ENCODE results near the gene SORCS3. TPM values are rescaled to one million over a fixed set of nuclear protein-coding genes. Genes with fewer than 3 reads are reported as not detected.
A peak's percentile ranks its signal among the peaks of the same experiment; 100 is the strongest.

SORCS3 gene
- total RNA-seq, 2 donors from 2014 or later = 0.68 TPM; not detected in 1

DNA sequence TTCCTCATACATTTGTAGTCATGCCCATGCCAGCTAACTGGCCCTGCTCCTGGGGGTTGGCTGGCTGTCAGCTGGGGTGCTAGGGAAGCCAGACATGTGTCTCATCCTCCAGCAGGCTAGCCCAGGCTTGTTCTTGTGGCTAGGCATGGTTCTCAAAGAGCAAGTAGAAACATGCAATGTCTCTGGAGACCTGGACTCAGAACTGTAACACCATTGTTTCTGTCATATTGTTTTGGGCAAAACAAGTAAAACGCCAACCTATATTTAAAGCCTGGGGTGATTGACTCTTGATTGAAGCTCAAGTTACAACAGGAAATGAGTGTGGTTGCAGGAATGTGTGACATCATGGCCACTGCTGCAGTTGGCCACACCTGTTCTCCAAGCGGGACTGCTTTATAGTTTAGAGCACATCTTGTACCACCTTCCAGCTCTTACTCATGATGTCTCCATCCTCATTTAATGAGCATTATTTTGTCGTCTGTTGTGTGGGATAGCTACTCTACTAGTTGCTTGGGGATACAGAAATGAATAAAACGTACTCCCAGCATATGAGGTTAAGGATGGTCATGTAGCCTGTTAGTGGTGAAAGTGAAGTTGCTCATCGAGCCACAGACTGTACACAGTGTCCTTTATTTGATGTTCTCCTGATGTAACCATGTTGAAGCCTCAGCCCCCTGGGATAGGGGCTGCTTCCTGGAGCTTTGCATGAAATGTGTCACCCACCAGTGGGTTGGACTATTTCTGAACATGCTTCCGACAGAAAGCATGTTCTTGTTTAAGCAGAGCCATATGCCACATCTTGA is 168.4 kb downstream of the SORCS3 start:
- H3K27ac ChIP-seq (ENCODE audit: low read depth, low read length) = no peak overlapping the region
- H3K4me1 ChIP-seq (ENCODE audit: control insufficient read depth, insufficient read depth, low read length) = no peaks in the 10 kb centered on the region
- no peak overlapping the region for H3K4me3 ChIP-seq (ENCODE audit: low read length)
- no peak overlapping the region for H3K4me3 Mint-ChIP-seq
- peak overlapping the region; percentile 82 for H3K27ac Mint-ChIP-seq
- H3K36me3 Mint-ChIP-seq (ENCODE audit: low read depth) = peaks cover 2% of the 10 kb centered on the region
- 73 to 100% methylated on average over 3 to 6 of the region's 6 CpGs for WGBS, 2 experiments (ENCODE audit: insufficient coverage in 1 of 2, insufficient read length in 1 of 2)
- TF ChIP-seq, protein P1, sequence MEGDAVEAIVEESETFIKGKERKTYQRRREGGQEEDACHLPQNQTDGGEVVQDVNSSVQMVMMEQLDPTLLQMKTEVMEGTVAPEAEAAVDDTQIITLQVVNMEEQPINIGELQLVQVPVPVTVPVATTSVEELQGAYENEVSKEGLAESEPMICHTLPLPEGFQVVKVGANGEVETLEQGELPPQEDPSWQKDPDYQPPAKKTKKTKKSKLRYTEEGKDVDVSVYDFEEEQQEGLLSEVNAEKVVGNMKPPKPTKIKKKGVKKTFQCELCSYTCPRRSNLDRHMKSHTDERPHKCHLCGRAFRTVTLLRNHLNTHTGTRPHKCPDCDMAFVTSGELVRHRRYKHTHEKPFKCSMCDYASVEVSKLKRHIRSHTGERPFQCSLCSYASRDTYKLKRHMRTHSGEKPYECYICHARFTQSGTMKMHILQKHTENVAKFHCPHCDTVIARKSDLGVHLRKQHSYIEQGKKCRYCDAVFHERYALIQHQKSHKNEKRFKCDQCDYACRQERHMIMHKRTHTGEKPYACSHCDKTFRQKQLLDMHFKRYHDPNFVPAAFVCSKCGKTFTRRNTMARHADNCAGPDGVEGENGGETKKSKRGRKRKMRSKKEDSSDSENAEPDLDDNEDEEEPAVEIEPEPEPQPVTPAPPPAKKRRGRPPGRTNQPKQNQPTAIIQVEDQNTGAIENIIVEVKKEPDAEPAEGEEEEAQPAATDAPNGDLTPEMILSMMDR (conservative IDR thresholded peaks at IDR 0.05) = no peak
- no peaks in the 10 kb centered on the region for H3K27me3 ChIP-seq (ENCODE audit: control insufficient read depth, insufficient read depth, low read length, poor library complexity, severe bottlenecking)
- no peak overlapping the region for H3K9ac ChIP-seq (ENCODE audit: extremely low read depth, low read length, poor library complexity, severe bottlenecking)
- no peaks in the 10 kb centered on the region for H3K9me3 ChIP-seq (ENCODE audit: control insufficient read depth, low read length)
- H3K9me3 Mint-ChIP-seq = no peaks in the 10 kb centered on the region
- peaks cover 4% of the 10 kb centered on the region for H3K27me3 Mint-ChIP-seq (ENCODE audit: insufficient read depth)
- no peaks in the 10 kb centered on the region for H3K36me3 ChIP-seq (ENCODE audit: control insufficient read depth, insufficient read depth, low read length)
- peak; percentile 69 for DNase-seq
- H3K4me1 Mint-ChIP-seq = peaks cover 6% of the 10 kb centered on the region

DNA sequence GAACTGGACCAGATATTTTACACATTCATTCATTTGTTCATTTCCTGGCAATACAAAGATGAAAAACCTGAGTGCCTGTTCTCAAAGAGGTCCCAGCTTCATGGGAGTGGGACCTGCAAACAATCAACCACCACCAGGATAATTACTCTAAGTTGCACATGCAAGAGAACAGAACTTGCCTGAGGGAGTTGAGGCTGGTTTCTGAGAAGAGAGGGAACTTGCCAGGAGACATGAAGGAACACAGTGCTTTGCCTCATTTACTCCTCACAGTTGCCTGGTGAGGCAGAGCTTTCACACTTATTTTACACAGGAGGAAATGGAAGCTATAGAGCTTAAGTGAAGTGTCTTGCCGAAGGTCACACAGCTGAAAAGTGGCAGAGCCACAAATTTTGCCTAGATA is 170.1 kb downstream of the SORCS3 start:
- Mint-ChIP-seq H3K27me3 (ENCODE audit: insufficient read depth) (no peaks in the 10 kb centered on the region), H3K9me3 (no peaks in the 10 kb centered on the region), H3K27ac (no peak overlapping the region), H3K36me3 (ENCODE audit: low read depth) (peaks cover 2% of the 10 kb centered on the region), H3K4me3 (no peak overlapping the region), H3K4me1 (peaks cover 9% of the 10 kb centered on the region)
- H3K9ac ChIP-seq (ENCODE audit: extremely low read depth, low read length, poor library complexity, severe bottlenecking) = no peak overlapping the region
- 84% methylated on average over 1 of the region's 1 CpG; no CpG with 5 or more reads in 1 of the 2 experiments for WGBS, 2 experiments (ENCODE audit: insufficient coverage in 1 of 2, insufficient read length in 1 of 2)
- H3K36me3 ChIP-seq (ENCODE audit: control insufficient read depth, insufficient read depth, low read length) = no peaks in the 10 kb centered on the region
- DNase-seq = no peak
- H3K27ac ChIP-seq (ENCODE audit: low read depth, low read length) = no peak overlapping the region
- H3K4me3 ChIP-seq (ENCODE audit: low read length) = no peak overlapping the region
- H3K4me1 ChIP-seq (ENCODE audit: control insufficient read depth, insufficient read depth, low read length) = no peaks in the 10 kb centered on the region
- H3K27me3 ChIP-seq (ENCODE audit: control insufficient read depth, insufficient read depth, low read length, poor library complexity, severe bottlenecking) = no peaks in the 10 kb centered on the region
- H3K9me3 ChIP-seq (ENCODE audit: control insufficient read depth, low read length) = no peaks in the 10 kb centered on the region
- TF ChIP-seq, protein P1 (conservative IDR thresholded peaks at IDR 0.05) = no peak

DNA sequence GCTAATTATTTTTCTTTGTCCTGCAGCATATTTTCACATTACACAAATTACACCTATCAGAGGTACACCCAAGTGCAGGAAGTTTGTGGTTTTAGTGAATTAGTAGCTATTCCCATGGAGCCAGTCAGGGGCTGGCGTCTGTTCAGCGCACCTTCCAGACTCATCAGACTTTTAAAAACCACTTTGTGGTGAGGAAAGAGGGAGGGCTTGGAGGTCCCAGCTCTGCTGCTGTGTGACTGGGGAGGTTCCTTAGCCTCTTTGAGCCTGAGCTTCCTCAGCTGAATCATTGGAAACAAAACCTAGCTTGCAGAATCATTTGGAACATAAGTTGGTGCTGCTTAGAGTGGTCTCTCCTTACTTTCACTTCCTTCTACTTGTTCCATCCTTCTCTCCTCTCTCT is 175.4 kb downstream of the SORCS3 start:
- WGBS, 2 experiments (ENCODE audit: insufficient coverage in 1 of 2, insufficient read length in 1 of 2) = 100% methylated on average over 2 of the region's 2 CpGs; no CpG with 5 or more reads in 1 of the 2 experiments
- Mint-ChIP-seq H3K27me3 (ENCODE audit: insufficient read depth) (no peaks in the 10 kb centered on the region), H3K4me1 (peaks cover 8% of the 10 kb centered on the region), H3K9me3 (no peaks in the 10 kb centered on the region), H3K36me3 (ENCODE audit: low read depth) (no peaks in the 10 kb centered on the region), H3K4me3 (no peak overlapping the region), H3K27ac (no peak overlapping the region)
- Histone ChIP-seq H3K9me3 (ENCODE audit: control insufficient read depth, low read length) (no peaks in the 10 kb centered on the region), H3K36me3 (ENCODE audit: control insufficient read depth, insufficient read depth, low read length) (no peaks in the 10 kb centered on the region), H3K4me1 (ENCODE audit: control insufficient read depth, insufficient read depth, low read length) (no peaks in the 10 kb centered on the region), H3K27ac (ENCODE audit: low read depth, low read length) (no peak overlapping the region), H3K4me3 (ENCODE audit: low read length) (no peak overlapping the region), H3K27me3 (ENCODE audit: control insufficient read depth, insufficient read depth, low read length, poor library complexity, severe bottlenecking) (peaks cover 8% of the 10 kb centered on the region), H3K9ac (ENCODE audit: extremely low read depth, low read length, poor library complexity, severe bottlenecking) (no peak overlapping the region)
- DNase-seq = no peak
- TF ChIP-seq, protein P1 (conservative IDR thresholded peaks at IDR 0.05) = no peak

Measured in endodermal cell (in vitro differentiated cells).